ENCODE results near the gene TWIST2.

DNA sequence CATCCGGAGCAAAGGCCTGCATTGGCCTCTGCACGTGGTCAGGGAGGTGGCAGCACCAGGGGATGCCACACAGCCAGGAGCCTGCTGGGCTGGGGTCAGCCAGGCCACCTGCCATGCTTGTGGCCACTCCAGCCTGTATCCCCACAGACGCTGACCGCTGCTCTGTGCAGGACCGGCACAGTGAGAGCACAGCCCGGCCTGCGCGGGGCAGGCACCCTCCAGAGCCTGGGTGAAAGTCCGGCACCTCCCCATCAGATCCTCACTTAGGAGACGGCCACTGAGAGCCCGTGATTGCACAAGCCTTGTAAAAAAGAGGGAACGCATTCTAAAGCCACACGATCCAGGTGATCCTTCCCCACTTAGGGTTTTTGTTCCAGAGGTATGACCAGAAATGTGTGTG is 42.2 kb downstream of the TWIST2 start:
- TF ChIP-seq, protein P1, sequence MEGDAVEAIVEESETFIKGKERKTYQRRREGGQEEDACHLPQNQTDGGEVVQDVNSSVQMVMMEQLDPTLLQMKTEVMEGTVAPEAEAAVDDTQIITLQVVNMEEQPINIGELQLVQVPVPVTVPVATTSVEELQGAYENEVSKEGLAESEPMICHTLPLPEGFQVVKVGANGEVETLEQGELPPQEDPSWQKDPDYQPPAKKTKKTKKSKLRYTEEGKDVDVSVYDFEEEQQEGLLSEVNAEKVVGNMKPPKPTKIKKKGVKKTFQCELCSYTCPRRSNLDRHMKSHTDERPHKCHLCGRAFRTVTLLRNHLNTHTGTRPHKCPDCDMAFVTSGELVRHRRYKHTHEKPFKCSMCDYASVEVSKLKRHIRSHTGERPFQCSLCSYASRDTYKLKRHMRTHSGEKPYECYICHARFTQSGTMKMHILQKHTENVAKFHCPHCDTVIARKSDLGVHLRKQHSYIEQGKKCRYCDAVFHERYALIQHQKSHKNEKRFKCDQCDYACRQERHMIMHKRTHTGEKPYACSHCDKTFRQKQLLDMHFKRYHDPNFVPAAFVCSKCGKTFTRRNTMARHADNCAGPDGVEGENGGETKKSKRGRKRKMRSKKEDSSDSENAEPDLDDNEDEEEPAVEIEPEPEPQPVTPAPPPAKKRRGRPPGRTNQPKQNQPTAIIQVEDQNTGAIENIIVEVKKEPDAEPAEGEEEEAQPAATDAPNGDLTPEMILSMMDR (conservative IDR thresholded peaks at IDR 0.05; ENCODE audit: low read length) = no peak
- no peak for TF ChIP-seq EZH2phosphoT487 (IDR thresholded peaks at IDR 0.05; ENCODE audit: borderline replicate concordance)

Measured in Loucy (cell line).